RWPE2 (cell line): Measurements from ENCODE around the gene IPO8.

ENCODE experiments used
- ATAC-seq: fragments of 200-7000 bp; cut with Tn5 transposase; 3 replicates; pipeline ENCODE4 v1.9.1; 2021; ENCODE audit warnings: low read depth
- DNase-seq: peaks from one replicate; pipeline ENCODE4 v3.0.0-alpha.2; 2020; ENCODE audit warnings: low spot score
- H3K27ac ChIP-seq: fragments of 450-650 bp; 2 replicates; pipeline ENCODE4 v1.5.1; 2017; ENCODE audit warnings: mild to moderate bottlenecking; ENCODE audit not compliant: poor library complexity, severe bottlenecking
- H3K27me3 ChIP-seq: fragments of 250-450 bp; sonication (Bioruptor Pico); 2 replicates; pipeline ENCODE4 v1.5.1; 2021; ENCODE audit warnings: mild to moderate bottlenecking, moderate library complexity; ENCODE audit not compliant: insufficient read depth, poor library complexity, severe bottlenecking
- H3K36me3 ChIP-seq: fragments of 250-450 bp; sonication (Bioruptor Pico); 2 replicates; pipeline ENCODE4 v1.5.1; 2020; ENCODE audit warnings: low read depth, mild to moderate bottlenecking, moderate library complexity
- H3K4me1 ChIP-seq: fragments of 250-450 bp; sonication (Bioruptor Pico); 2 replicates; pipeline ENCODE4 v1.5.1; 2021; ENCODE audit warnings: mild to moderate bottlenecking, moderate library complexity; ENCODE audit not compliant: insufficient read depth, poor library complexity, severe bottlenecking
- H3K4me3 ChIP-seq: fragments of 250-450 bp; sonication (Bioruptor Pico); 2 replicates; pipeline ENCODE4 v1.5.1; 2021; ENCODE audit warnings: mild to moderate bottlenecking, moderate library complexity; ENCODE audit not compliant: severe bottlenecking
- H3K9me3 ChIP-seq: fragments of 250-450 bp; sonication (Bioruptor Pico); 2 replicates; pipeline ENCODE4 v1.5.1; 2021; ENCODE audit warnings: mild to moderate bottlenecking, moderate library complexity; ENCODE audit not compliant: severe bottlenecking
- TF ChIP-seq, protein P1 (sequence below): fragments of 450-650 bp; IDR thresholded peaks from one replicate; pipeline ENCODE4 v1.5.1; 2017; ENCODE audit warnings: mild to moderate bottlenecking, moderate library complexity; ENCODE audit not compliant: poor library complexity, severe bottlenecking

Gene IPO8

DNA sequence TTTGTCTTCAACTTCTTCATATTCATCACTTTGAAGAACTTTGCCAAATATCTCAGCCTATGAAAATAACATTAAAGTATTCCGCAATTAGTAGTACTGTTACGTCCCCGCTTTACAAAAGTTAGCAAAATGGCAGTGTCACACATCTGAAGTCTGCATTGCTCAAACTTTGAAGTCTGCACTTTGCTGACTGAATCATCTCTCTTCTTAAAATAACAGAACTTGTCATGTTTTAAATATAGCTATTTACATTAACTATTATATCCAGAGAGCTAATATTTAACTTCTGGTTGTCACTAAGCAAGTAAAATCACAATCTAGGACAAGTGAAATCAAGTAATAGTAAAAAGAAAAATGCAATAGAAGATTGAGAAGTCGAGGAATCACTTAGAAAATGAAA lies 34.5 kb downstream of the IPO8 start:
- Histone ChIP-seq H3K27ac (no peak overlapping the region), H3K4me1 (no peaks in the 10 kb centered on the region), H3K4me3 (no peak overlapping the region), H3K36me3 (peaks cover 6% of the 10 kb centered on the region; the same call in 1 of the 2 replicates), H3K9me3 (no peaks in the 10 kb centered on the region), H3K27me3 (no peaks in the 10 kb centered on the region)
- TF ChIP-seq, protein P1, sequence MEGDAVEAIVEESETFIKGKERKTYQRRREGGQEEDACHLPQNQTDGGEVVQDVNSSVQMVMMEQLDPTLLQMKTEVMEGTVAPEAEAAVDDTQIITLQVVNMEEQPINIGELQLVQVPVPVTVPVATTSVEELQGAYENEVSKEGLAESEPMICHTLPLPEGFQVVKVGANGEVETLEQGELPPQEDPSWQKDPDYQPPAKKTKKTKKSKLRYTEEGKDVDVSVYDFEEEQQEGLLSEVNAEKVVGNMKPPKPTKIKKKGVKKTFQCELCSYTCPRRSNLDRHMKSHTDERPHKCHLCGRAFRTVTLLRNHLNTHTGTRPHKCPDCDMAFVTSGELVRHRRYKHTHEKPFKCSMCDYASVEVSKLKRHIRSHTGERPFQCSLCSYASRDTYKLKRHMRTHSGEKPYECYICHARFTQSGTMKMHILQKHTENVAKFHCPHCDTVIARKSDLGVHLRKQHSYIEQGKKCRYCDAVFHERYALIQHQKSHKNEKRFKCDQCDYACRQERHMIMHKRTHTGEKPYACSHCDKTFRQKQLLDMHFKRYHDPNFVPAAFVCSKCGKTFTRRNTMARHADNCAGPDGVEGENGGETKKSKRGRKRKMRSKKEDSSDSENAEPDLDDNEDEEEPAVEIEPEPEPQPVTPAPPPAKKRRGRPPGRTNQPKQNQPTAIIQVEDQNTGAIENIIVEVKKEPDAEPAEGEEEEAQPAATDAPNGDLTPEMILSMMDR, result no peak
- ATAC-seq (no peak), DNase-seq (no peak)

DNA sequence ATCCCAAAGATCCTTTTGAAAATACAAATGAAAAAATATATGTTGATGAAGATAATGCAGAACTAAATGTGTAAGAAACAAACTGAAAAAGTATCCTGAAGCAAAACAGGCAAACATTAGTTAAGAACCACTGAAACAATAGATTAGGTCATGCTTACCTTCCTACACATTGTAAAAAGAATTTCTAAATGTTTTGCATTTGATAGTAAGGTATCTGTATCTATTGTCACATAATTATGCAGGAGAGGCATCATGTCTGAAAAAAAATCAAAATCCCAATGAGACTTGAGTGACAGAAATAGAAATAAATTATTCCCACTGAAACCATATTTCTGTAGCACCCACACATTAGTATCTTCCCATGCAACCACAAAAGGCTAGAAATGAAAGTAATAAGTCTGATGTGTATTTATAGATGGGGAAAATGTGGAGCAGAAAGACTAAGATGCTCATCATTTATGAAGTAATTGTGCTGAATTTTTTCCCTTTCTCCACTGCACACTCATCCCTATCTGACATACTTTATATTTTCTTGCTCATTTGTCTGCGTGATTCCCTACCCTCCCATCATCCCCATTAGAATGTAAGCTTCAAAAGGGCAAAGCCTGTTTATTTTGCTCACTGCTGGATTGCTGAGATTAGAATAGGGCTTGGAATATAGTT lies 43.5 kb downstream of the IPO8 start:
- H3K9me3 ChIP-seq, result no peaks in the 10 kb centered on the region

DNA sequence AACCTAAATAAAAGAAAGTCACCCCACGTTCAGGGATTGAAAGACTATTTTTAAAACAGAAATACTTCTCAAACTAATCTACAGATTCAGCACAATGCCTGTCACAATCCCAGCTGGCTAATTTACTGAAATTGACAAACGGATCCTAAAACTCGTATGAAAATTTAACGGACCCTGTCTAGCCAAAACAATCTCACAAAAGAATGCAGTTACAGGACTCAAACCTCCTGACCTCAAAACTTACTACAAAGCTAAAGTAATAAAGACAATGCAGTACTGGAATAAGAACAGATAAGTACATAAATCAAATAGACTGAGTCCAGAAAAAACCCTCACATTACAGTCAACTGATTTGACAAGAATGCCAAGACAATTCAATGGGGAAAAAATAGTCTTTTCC lies 48.8 kb downstream of the IPO8 start:
- H3K4me1 ChIP-seq, result no peaks in the 10 kb centered on the region
- TF ChIP-seq, protein P1, result no peak
- no peaks in the 10 kb centered on the region for H3K36me3 ChIP-seq
- no peak overlapping the region for H3K27ac ChIP-seq
- H3K27me3 ChIP-seq, result no peaks in the 10 kb centered on the region
- H3K9me3 ChIP-seq, result no peaks in the 10 kb centered on the region
- H3K4me3 ChIP-seq, result no peak overlapping the region
- ATAC-seq, result no peak
- DNase-seq, result no peak

More for the DNA sequence above, 43.5 kb downstream of the IPO8 start:
- Histone ChIP-seq H3K27me3 (no peaks in the 10 kb centered on the region), H3K4me3 (no peak overlapping the region), H3K36me3 (no peaks in the 10 kb centered on the region), H3K4me1 (no peaks in the 10 kb centered on the region), H3K27ac (no peak overlapping the region)
- TF ChIP-seq, protein P1, result no peak
- ATAC-seq (no peak), DNase-seq (no peak)

DNA sequence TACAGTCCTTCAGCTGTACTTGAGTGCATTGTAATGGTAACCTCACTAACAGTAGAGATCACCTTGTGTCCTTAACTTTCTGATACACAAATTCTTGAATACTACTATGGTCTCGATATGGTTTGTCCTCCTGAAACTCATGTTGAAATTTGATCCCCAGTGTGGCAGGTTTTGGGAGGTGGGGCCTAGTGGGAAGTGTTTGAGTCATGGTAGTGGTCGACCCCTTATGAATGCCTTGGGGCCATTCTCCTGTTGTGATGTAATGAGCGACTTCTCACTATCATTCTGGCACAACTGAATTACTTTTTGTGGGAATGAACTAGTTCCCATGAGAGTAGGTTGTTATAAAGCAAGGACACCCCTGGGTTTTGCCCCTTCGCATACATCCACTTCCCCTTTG lies 52.3 kb downstream of the IPO8 start:
- no peak overlapping the region for H3K27ac ChIP-seq
- DNase-seq, result no peak
- H3K4me1 ChIP-seq, result no peaks in the 10 kb centered on the region
- H3K9me3 ChIP-seq, result no peaks in the 10 kb centered on the region
- no peak overlapping the region for H3K4me3 ChIP-seq
- no peaks in the 10 kb centered on the region for H3K27me3 ChIP-seq
- TF ChIP-seq, protein P1, result no peak
- no peak for ATAC-seq
- H3K36me3 ChIP-seq, result no peaks in the 10 kb centered on the region

DNA sequence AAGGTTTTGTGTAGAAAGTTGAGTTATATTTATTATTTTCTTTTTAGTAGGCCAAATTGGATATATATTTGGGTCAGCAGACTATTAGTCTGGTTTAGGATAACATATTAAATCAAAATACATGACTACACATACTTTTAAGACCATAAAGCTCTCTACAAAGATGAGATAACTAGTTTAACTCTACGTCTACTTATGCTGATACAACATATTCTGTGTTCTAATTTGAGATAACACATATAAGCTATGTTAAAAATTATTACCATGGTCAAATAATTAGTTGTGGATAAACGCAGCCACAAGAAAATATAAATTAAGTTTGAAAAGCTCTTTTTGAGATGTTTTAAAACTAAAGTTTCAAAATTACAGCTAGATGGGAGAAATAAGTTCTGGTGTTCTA lies 55.3 kb downstream of the IPO8 start:
- no peaks in the 10 kb centered on the region for H3K27me3 ChIP-seq
- TF ChIP-seq, protein P1, result no peak
- ATAC-seq (no peak), DNase-seq (no peak)
- H3K27ac ChIP-seq, result no peak overlapping the region
- H3K4me1 ChIP-seq, result no peaks in the 10 kb centered on the region
- H3K36me3 ChIP-seq, result peaks cover 4% of the 10 kb centered on the region; the same call in 1 of the 2 replicates
- H3K4me3 ChIP-seq, result no peak overlapping the region
- no peaks in the 10 kb centered on the region for H3K9me3 ChIP-seq
